Measurements from ENCODE around the gene CENPQ.

Gene CENPQ

DNA sequence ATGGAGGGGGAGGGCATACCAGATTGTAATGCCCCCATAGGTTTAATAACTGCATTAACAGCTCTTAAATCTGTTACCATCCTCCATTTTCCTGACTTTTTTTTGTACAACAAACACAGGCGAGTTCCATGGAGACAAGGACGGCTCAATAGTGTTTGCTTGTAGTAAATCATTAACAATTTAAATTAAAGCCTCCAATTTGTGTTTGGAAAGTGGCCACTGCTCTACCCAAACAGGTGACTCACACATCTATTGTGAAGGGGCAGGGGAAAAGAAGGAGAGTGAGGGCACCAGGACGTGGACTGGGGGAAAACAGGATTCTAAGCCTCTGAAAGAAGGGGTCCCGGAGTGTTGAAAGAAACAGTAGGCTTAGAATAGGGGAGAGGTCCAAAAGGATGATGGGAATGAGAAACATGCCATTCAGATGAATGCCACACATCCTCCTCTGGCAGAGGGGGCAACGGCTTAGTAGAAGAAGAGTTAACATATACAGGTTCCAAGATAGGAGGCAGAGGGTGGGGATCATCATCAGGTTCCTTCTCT is 43.5 kb downstream of the CENPQ start:
- no peak for FAIRE-seq

GRCh38 chr6:49509342-49509741 is 46.2 kb downstream of the CENPQ start:
- no peak for FAIRE-seq

GRCh38 chr6:49513153-49513989 is 50.2 kb downstream of the CENPQ start:
- FAIRE-seq, result no peak

GRCh38 chr6:49514571-49515484 is 51.7 kb downstream of the CENPQ start:
- FAIRE-seq, result no peak

GRCh38 chr6:49515485-49516146 is 52.4 kb downstream of the CENPQ start:
- FAIRE-seq, result no peak

DNA sequence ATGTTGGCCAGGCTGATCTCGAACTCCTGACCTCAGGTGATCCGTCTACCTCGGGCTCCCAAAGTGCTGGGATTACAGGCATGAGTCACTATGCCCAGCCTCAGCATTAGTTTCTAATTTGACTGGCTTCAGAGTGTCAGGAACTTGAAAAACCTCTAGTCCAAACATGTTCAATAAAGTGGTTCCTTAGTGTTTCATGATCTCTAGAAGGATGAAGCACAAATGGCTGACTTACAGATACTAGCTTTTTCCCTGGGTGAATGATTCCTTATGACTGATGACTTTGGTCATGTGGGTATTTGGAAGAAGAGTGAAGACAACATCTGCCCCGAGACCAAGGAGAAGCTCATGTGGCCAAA is 53.0 kb downstream of the CENPQ start:
- no peak for FAIRE-seq

GRCh38 chr6:49517919-49518318 is 54.7 kb downstream of the CENPQ start:
- no peak for FAIRE-seq

- no peak for FAIRE-seq
These were observed 56.5 kb downstream of the CENPQ start for GRCh38 chr6:49519660-49520059.

DNA sequence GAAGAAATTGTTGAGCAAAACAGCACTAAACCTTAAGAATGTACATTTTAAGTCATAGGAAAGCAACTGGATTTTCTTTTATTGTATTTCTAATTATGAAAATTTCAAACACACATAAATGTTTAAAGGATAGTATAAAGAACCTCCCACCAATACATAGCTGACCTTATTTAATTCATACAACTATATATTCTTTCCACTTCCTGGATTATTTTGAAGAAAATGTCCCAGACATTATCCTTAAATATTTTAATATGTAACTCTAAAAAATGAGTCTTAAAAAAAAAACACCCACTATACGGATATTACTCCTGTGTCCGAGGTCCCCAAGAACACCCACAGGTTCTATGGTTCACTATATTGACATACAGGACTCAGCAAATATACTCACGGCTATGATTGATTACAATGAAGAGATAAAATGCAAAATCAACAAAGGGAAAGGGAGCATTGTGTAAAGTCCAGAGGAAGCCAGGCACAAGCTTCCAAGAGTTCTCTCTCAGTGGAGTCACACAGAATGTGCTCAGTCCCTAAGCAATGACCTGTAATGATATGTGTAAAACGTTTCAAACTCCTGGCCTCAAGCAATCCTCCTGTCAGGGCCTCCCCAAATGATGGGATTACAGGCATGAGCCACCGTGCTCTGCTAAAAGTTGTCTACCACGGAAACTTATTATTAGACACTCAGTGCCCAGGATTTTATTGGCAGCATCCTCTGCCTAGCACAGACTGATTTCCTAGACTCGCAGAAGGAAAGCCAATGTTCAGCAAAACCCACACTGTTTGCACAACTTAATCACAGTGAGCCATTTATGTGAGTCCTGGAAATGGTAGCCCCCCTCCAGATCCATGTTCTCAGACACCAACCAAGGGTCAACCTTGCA is 59.8 kb downstream of the CENPQ start:
- no peak for FAIRE-seq

- FAIRE-seq, result no peak
These were observed 60.7 kb downstream of the CENPQ start for GRCh38 chr6:49523901-49524300.

GRCh38 chr6:49524541-49524940 is 61.4 kb downstream of the CENPQ start:
- FAIRE-seq, result no peak

DNA sequence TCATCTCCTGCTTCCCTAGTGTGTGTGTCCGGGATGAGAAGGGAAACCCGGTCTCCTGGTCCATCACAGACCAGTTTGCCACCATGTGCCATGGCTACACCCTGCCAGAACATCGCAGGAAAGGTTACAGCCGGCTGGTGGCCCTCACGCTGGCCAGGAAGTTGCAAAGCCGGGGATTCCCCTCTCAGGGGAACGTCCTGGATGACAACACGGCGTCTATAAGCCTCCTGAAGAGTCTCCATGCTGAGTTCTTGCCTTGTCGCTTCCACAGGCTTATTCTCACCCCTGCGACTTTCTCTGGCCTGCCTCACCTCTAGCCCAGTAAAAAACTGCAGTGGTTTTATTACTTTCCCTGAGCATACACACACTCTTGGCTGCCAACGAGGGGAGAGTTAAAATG is 63.4 kb downstream of the CENPQ start:
- FAIRE-seq, result no peak

- no peak for FAIRE-seq
These were observed 64.2 kb downstream of the CENPQ start for GRCh38 chr6:49527320-49527719.

GRCh38 chr6:49528571-49528970 is 65.4 kb downstream of the CENPQ start:
- no peak for FAIRE-seq

GRCh38 chr6:49530141-49530776 is 67.1 kb downstream of the CENPQ start:
- FAIRE-seq, result no peak

GRCh38 chr6:49531774-49532569 is 68.8 kb downstream of the CENPQ start:
- FAIRE-seq, result peak; percentile 94

DNA sequence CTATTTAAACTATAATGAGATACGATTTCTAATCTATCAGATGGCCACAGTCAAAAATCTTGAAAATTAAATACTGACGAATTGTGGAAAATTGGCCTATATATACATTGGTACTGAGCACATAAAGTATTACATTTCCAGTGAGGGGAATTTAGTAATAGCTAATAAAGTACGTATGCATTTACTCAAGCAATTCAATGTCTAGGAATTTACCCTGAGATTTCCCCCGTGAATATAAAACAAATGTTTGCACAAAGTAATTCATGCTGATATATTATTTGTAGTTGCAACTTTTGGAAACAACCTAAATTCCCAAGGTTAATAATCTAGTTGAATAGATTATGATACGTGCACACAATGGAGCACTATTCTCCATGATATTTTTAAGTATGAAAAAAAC is 72.6 kb downstream of the CENPQ start:
- FAIRE-seq, result no peak

DNA sequence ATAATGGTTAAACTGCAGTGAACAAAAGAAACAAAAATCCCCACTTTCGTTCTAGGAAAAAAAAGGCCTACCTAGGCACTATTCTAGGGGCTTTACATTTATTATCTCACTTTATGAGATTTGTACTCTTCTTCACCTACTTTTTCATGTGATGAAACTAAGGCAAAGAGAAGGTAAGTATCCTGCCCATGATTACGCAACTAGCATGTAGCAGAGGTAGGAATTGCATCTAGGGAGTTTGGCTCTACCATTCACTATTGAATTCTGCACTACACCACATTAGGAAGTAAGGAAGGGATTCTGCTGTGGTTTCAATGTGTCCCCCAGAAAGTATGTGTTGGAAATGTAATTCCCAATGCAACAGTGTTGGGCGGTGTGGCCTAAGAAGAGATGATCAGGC is 75.9 kb downstream of the CENPQ start:
- no peak for FAIRE-seq

- FAIRE-seq, result no peak
These were observed 77.4 kb downstream of the CENPQ start for GRCh38 chr6:49540614-49541013.

DNA sequence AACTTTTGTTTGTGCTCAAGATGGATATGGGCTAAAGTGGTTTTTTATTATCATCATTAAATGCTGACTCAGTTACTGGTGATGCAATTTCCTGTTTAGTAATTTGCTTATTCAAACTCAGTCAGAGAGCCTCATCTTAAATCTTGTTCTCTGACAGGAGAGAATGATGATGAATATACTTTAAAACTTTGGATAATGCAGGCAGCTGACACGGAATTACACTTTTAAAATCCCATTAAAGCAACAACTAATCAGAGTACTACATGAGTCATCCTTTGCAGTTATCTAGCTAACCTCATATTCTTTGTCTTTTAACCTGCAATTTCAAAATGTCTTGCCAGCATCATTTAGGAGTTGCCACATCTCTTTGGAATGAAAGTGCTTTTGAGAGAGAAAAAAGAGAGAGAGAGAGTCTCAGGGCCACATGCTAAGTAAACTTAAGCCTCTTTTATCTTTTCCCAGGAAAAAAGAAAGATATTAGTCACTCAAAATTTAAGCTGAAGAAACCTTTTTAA is 78.1 kb downstream of the CENPQ start:
- no peak for FAIRE-seq

DNA sequence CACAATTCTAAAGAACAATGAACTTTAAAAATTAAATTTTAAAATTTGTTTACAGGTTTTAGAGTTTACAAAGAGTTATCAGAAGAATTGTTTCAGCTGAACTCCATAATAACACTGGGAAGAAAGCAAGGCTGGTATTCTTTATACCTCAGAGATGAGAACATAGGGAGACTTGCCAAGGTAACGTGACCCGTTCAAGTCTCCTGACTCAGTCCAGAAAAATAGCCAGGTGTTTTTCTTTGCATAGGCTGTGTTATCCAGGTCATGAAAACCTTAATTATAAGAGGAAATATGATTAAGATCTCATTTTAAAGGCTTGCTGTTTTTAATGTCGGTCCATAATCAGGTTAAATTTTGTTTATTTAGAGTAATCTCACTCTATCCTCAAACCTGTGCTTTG is 78.8 kb downstream of the CENPQ start:
- FAIRE-seq, result no peak

All from TTC549 (cell line).